ENCODE measurements around the gene ABHD4. TPM values are rescaled to one million over a fixed set of nuclear protein-coding genes. Genes with fewer than 3 reads are reported as not detected.
A peak's percentile ranks its signal among the peaks of the same experiment; 100 is the strongest.

Gene ABHD4
- total and polyA plus RNA-seq, 2 of the 4 experiments (the other 2 are of a cell fraction) = 5.0 to 22.0 TPM

- H3K4me2 ChIP-seq (ENCODE audit: low read depth, low read length) = no peak overlapping the region
- no peak overlapping the region for H2AK5ac ChIP-seq (ENCODE audit: low read depth, low read length)
- no peak overlapping the region for H3K27ac ChIP-seq (ENCODE audit: insufficient read depth, low read length)
- no peak overlapping the region for H3K14ac ChIP-seq (replicated peaks; ENCODE audit: low read depth, low read length)
- no CpG with 5 or more reads among the region's 2 CpGs for WGBS, 2 experiments (ENCODE audit: extremely low coverage in 2 of 2, insufficient read length in 1 of 2)
- no peak overlapping the region for H2BK5ac ChIP-seq (ENCODE audit: low read depth, low read length, poor library complexity, severe bottlenecking)
- H3K79me1 ChIP-seq (ENCODE audit: low read depth in 1 of 2, low read length in 2 of 2) = no peaks in the 10 kb centered on the region
- dilution Hi-C loops (cut with HindIII; ENCODE audit: low sequenced_read_pairs, unreplicated experiment) (no loop called here), intact Hi-C loops (cut with micrococcal nuclease) (loop anchor here (10.0 kb wide), 2 partner anchors 238 to 752 kb away; partner anchors contain the start of genes BCL2L2 and PPP1R3E), in situ Hi-C loops (cut with MboI; ENCODE audit: low sequenced_read_pairs) (loop anchor here (10.0 kb wide), 2 partner anchors 212 to 512 kb away; partner anchors contain the start of gene OXA1L)
- no peak overlapping the region for H3K18ac ChIP-seq (ENCODE audit: low read depth, low read length)
- no peak overlapping the region for H2BK15ac ChIP-seq (ENCODE audit: low read depth, low read length)
- H2BK20ac ChIP-seq (ENCODE audit: low read depth, low read length) = no peak overlapping the region
- BruUV-seq (replicated peaks) = no TSS peak
- H3K9me1 ChIP-seq (ENCODE audit: insufficient read depth, low read length) = peaks cover 28% of the 10 kb centered on the region
- H4K5ac ChIP-seq (ENCODE audit: low read depth, low read length) = no peak overlapping the region
- DNase-seq = no peak
- no peak overlapping the region for H2BK120ac ChIP-seq (ENCODE audit: low read depth, low read length)
- H3K9ac ChIP-seq (ENCODE audit: low read depth, low read length) = no peak overlapping the region
- H3K9me3 ChIP-seq (ENCODE audit: control insufficient read depth, insufficient read depth, low read length) = no peaks in the 10 kb centered on the region
- CTCF ChIA-PET = interaction anchor here (0.6 kb wide), 2 partner anchors 298 to 1005 kb away, joined by 4 to 6 read pairs; no protein-coding TSS in a partner anchor
- H3K56ac ChIP-seq (ENCODE audit: extremely low read depth, insufficient read depth, low read length) = no peak overlapping the region
- TF ChIP-seq FOS (IDR thresholded peaks at IDR 0.05; ENCODE audit: low read depth, low read length) = no peak
- no peak for TF ChIP-seq CHD1 (IDR thresholded peaks at IDR 0.05; ENCODE audit: low read depth, low read length)
- no peak for TF ChIP-seq ELK1 (IDR thresholded peaks at IDR 0.05; ENCODE audit: borderline replicate concordance, low read depth, low read length)
- TF ChIP-seq RAD21 (IDR thresholded peaks at IDR 0.05; ENCODE audit: low read length) = no peak
- TF ChIP-seq SMC3 (IDR thresholded peaks at IDR 0.05; ENCODE audit: low read depth, low read length) = no peak
- TF ChIP-seq CEBPB (IDR thresholded peaks at IDR 0.05; ENCODE audit: low read depth, low read length) = no peak
- no peak for TF ChIP-seq RFX5 (IDR thresholded peaks at IDR 0.05; ENCODE audit: low read depth, low read length)
- no peak for TF ChIP-seq BHLHE40 (IDR thresholded peaks at IDR 0.05; ENCODE audit: low read depth, low read length)
- TF ChIP-seq RCOR1 (IDR thresholded peaks at IDR 0.05; ENCODE audit: insufficient replicate concordance, low read length) = no peak
- H3K4me3 ChIP-seq (ENCODE audit: insufficient read depth, low read depth, low read length) = no peak overlapping the region
- POLR2A ChIA-PET (ENCODE audit: unreplicated experiment) = no interaction called here
- peaks cover 26% of the 10 kb centered on the region for H3K4me1 ChIP-seq (ENCODE audit: control insufficient read depth, insufficient read depth, low read length)
- peak overlapping the region; percentile 12 for H2AK9ac ChIP-seq (replicated peaks; ENCODE audit: low read depth, low read length, poor library complexity)
- no peak overlapping the region for H3K4ac ChIP-seq (ENCODE audit: low read depth, low read length)
- no peaks in the 10 kb centered on the region for H3K36me3 ChIP-seq (ENCODE audit: control insufficient read depth, insufficient read depth, low read length)
- no peak for ATAC-seq (ENCODE audit: low read depth)
- H2AFZ ChIP-seq (replicated peaks; ENCODE audit: low read length, poor library complexity) = no peak overlapping the region
- H4K8ac ChIP-seq (ENCODE audit: low read depth in 2 of 2, low read length in 2 of 2) = no peak overlapping the region
- no peak overlapping the region for H4K91ac ChIP-seq (ENCODE audit: insufficient read depth, low read depth, low read length)
- H3K27me3 ChIP-seq (ENCODE audit: control insufficient read depth, insufficient read depth, low read length) = peaks cover 4% of the 10 kb centered on the region; the same call in 1 of the 2 replicates
- H4K20me1 ChIP-seq (ENCODE audit: insufficient read depth, low read length) = no peaks in the 10 kb centered on the region
- no peak overlapping the region for H3K23ac ChIP-seq (ENCODE audit: low read depth, low read length)
Measured at GRCh38 chr14:22552827-22553076, 45.3 kb upstream of the ABHD4 start.
